GM20000 (cell line): ENCODE data around the gene GDF7.

Experiments used
- DNase-seq: peaks from one replicate; pipeline ENCODE4 v3.0.0; 2012; ENCODE audit warnings: low spot score
- CTCF ChIP-seq: IDR thresholded peaks from 2 replicates; pipeline ENCODE4 v1.5.1; 2012; ENCODE audit warnings: mild to moderate bottlenecking, control low read depth; ENCODE audit errors: extremely low read depth, missing control alignments

Gene GDF7

GRCh38 chr2:20675701-20676352 is 8.9 kb downstream of the GDF7 start:
- no peak for TF ChIP-seq CTCF
- no peak for DNase-seq

GRCh38 chr2:20676353-20677215 is 9.6 kb downstream of the GDF7 start:
- no peak for TF ChIP-seq CTCF
- no peak for DNase-seq

GRCh38 chr2:20677301-20678085 is 10.5 kb downstream of the GDF7 start:
- no peak for DNase-seq
- TF ChIP-seq CTCF = no peak

GRCh38 chr2:20678086-20678395 is 11.1 kb downstream of the GDF7 start:
- no peak for TF ChIP-seq CTCF
- DNase-seq = no peak

- no peak for TF ChIP-seq CTCF
- DNase-seq = no peak
These were observed 11.8 kb downstream of the GDF7 start for GRCh38 chr2:20678780-20679179.

- no peak for TF ChIP-seq CTCF
- no peak for DNase-seq
These were observed 13.9 kb downstream of the GDF7 start for GRCh38 chr2:20680744-20681375.
